Mucosa of rectum (tissue), 2 donors: ENCODE results near the gene PDIK1L.

Source experiments
- H3K27ac ChIP-seq, 2 donors: one replicate each; pipeline ENCODE4 v1.7.0; 2013; ENCODE audit warnings: inconsistent platforms in 2 of 2, low read depth in 2 of 2, low read length in 2 of 2
- H3K27me3 ChIP-seq, 2 donors: one replicate each; pipeline ENCODE4 v1.7.0; 2013; ENCODE audit warnings: low read length in 2 of 2; ENCODE audit not compliant: control insufficient read depth in 2 of 2, insufficient read depth in 2 of 2
- H3K36me3 ChIP-seq, 2 donors: one replicate each; pipeline ENCODE4 v1.7.0; 2013; ENCODE audit warnings: low read length in 2 of 2; ENCODE audit not compliant: control insufficient read depth in 2 of 2, insufficient read depth in 2 of 2
- H3K4me1 ChIP-seq, 2 donors: one replicate each; pipeline ENCODE4 v1.7.0; 2013; ENCODE audit warnings: low read length in 2 of 2, mild to moderate bottlenecking in 1 of 2; ENCODE audit not compliant: control insufficient read depth in 2 of 2, insufficient read depth in 2 of 2
- H3K4me3 ChIP-seq, 2 donors: one replicate each; pipeline ENCODE4 v1.7.0; 2013; ENCODE audit warnings: low read length in 2 of 2
- H3K9ac ChIP-seq, 2 donors: one replicate each; pipeline ENCODE4 v1.7.0; 2013; ENCODE audit warnings: low read length in 2 of 2, low read depth in 1 of 2, mild to moderate bottlenecking in 1 of 2
- H3K9me3 ChIP-seq, 2 donors: one replicate each; pipeline ENCODE4 v1.7.0; 2013; ENCODE audit warnings: low read length in 2 of 2; ENCODE audit not compliant: control insufficient read depth in 2 of 2
- donor health status: healthy.
- donor health status: Normal muscosa, but diverticular disease.

The PDIK1L gene

GRCh38 chr1:26111530-26112406, at the start of gene PDIK1L:
PDIK1L (plus strand) TSS chr1:26111824; CDS start chr1:26114309, 2,485 bp downstream.
- peak within 1 kb of the TSS; percentile 90 to 98 for H3K27ac ChIP-seq
- H3K36me3 ChIP-seq, result peaks cover 2 to 12% of the 10 kb centered on the region in 2 donors
- H3K4me3 ChIP-seq, result peak within 1 kb of the TSS; percentile 77 to 96
- H3K9me3 ChIP-seq, result no peaks in the 10 kb centered on the region
- peaks cover 17 to 33% of the 10 kb centered on the region in 2 donors for H3K4me1 ChIP-seq
- H3K27me3 ChIP-seq, result no peaks in the 10 kb centered on the region
- peak within 1 kb of the TSS; percentile 83 to 94 for H3K9ac ChIP-seq

GRCh38 chr1:26064553-26064952, 47.1 kb upstream of the PDIK1L start:
- no peaks in the 10 kb centered on the region for H3K9me3 ChIP-seq
- H3K9ac ChIP-seq, result no peak overlapping the region
- no peaks in the 10 kb centered on the region for H3K36me3 ChIP-seq
- H3K4me3 ChIP-seq, result no peak overlapping the region
- H3K4me1 ChIP-seq, result no peaks in the 10 kb centered on the region
- H3K27ac ChIP-seq, result no peak overlapping the region
- peaks cover 0 to 3% of the 10 kb centered on the region in 2 donors for H3K27me3 ChIP-seq

- Histone ChIP-seq H3K9ac (no peak overlapping the region), H3K9me3 (no peaks in the 10 kb centered on the region), H3K4me1 (no peaks in the 10 kb centered on the region), H3K27ac (no peak overlapping the region), H3K4me3 (no peak overlapping the region), H3K27me3 (peaks cover 4 to 7% of the 10 kb centered on the region in 2 donors), H3K36me3 (no peaks in the 10 kb centered on the region)
These were observed 45.5 kb upstream of the PDIK1L start for GRCh38 chr1:26066160-26066559.

GRCh38 chr1:26066857-26067256, 44.8 kb upstream of the PDIK1L start:
- Histone ChIP-seq H3K27me3 (peaks cover 4 to 7% of the 10 kb centered on the region in 2 donors), H3K9me3 (no peaks in the 10 kb centered on the region), H3K4me1 (no peaks in the 10 kb centered on the region), H3K4me3 (no peak overlapping the region), H3K9ac (no peak overlapping the region), H3K36me3 (no peaks in the 10 kb centered on the region), H3K27ac (no peak overlapping the region)

GRCh38 chr1:26067432-26067911, 44.2 kb upstream of the PDIK1L start, which contains the start of gene TRIM63:
TRIM63 (minus strand) TSS chr1:26067630; CDS start chr1:26067494, 136 bp downstream.
- H3K9me3 ChIP-seq, result no peaks in the 10 kb centered on the region
- H3K4me3 ChIP-seq, result no peak within 1 kb of the TSS
- no peaks in the 10 kb centered on the region for H3K36me3 ChIP-seq
- H3K9ac ChIP-seq, result no peak within 1 kb of the TSS
- H3K27me3 ChIP-seq, result peaks cover 7 to 12% of the 10 kb centered on the region in 2 donors
- no peaks in the 10 kb centered on the region for H3K4me1 ChIP-seq
- H3K27ac ChIP-seq, result no peak within 1 kb of the TSS

GRCh38 chr1:26069941-26070295, 41.7 kb upstream of the PDIK1L start:
- H3K36me3 ChIP-seq, result no peaks in the 10 kb centered on the region
- no peaks in the 10 kb centered on the region for H3K9me3 ChIP-seq
- no peak overlapping the region for H3K27ac ChIP-seq
- H3K4me1 ChIP-seq, result no peaks in the 10 kb centered on the region
- H3K9ac ChIP-seq, result no peak overlapping the region
- H3K27me3 ChIP-seq, result peaks cover 12 to 19% of the 10 kb centered on the region in 2 donors
- no peak overlapping the region for H3K4me3 ChIP-seq

GRCh38 chr1:26070296-26070962, 41.2 kb upstream of the PDIK1L start:
- H3K4me3 ChIP-seq, result no peak overlapping the region
- H3K9ac ChIP-seq, result no peak overlapping the region
- no peaks in the 10 kb centered on the region for H3K9me3 ChIP-seq
- H3K36me3 ChIP-seq, result no peaks in the 10 kb centered on the region
- H3K27me3 ChIP-seq, result peaks cover 12 to 21% of the 10 kb centered on the region in 2 donors
- no peaks in the 10 kb centered on the region for H3K4me1 ChIP-seq
- no peak overlapping the region for H3K27ac ChIP-seq

- Histone ChIP-seq H3K4me1 (no peaks in the 10 kb centered on the region), H3K36me3 (no peaks in the 10 kb centered on the region), H3K27ac (no peak overlapping the region), H3K27me3 (peaks cover 12 to 25% of the 10 kb centered on the region in 2 donors), H3K9me3 (no peaks in the 10 kb centered on the region), H3K9ac (no peak overlapping the region), H3K4me3 (no peak overlapping the region)
These were observed 40.7 kb upstream of the PDIK1L start for GRCh38 chr1:26070963-26071342.

GRCh38 chr1:26072305-26072704, 39.3 kb upstream of the PDIK1L start:
- Histone ChIP-seq H3K36me3 (no peaks in the 10 kb centered on the region), H3K4me3 (no peak overlapping the region), H3K9me3 (no peaks in the 10 kb centered on the region), H3K27me3 (peaks cover 12 to 25% of the 10 kb centered on the region in 2 donors), H3K9ac (no peak overlapping the region), H3K27ac (no peak overlapping the region), H3K4me1 (peaks cover 0 to 2% of the 10 kb centered on the region in 2 donors)
